HUES6 (cell line): ENCODE data around the gene SAMD14.
"Not testable (repeated sequence)": the region's sequence is repeated elsewhere in the genome, so short reads cannot be mapped to it uniquely, and the experiment has no call there.

Experiments
- H3K27ac ChIP-seq: 2 replicates; pipeline ENCODE4 v1.7.0; 2013; ENCODE audit warnings: low read depth, mild to moderate bottlenecking, low read length, inconsistent platforms
- H3K27me3 ChIP-seq: 2 replicates; pipeline ENCODE4 v1.6.1; 2013; ENCODE audit warnings: low read length; ENCODE audit not compliant: control insufficient read depth, insufficient read depth
- H3K36me3 ChIP-seq: 2 replicates; pipeline ENCODE4 v1.6.1; 2013; ENCODE audit warnings: low read length; ENCODE audit not compliant: control insufficient read depth, insufficient read depth
- H3K4me1 ChIP-seq: 2 replicates; pipeline ENCODE4 v1.6.1; 2013; ENCODE audit warnings: low read length; ENCODE audit not compliant: control insufficient read depth, insufficient read depth
- H3K4me3 ChIP-seq: 2 replicates; pipeline ENCODE4 v1.5.1; 2013; ENCODE audit warnings: low read depth, low read length
- H3K9ac ChIP-seq: one replicate; pipeline ENCODE4 v1.6.1; 2013; ENCODE audit warnings: mild to moderate bottlenecking, low read length
- H3K9me3 ChIP-seq: 2 replicates; pipeline ENCODE4 v1.6.1; 2013; ENCODE audit warnings: low read depth, low read length; ENCODE audit not compliant: control insufficient read depth, insufficient read depth

Gene SAMD14

DNA sequence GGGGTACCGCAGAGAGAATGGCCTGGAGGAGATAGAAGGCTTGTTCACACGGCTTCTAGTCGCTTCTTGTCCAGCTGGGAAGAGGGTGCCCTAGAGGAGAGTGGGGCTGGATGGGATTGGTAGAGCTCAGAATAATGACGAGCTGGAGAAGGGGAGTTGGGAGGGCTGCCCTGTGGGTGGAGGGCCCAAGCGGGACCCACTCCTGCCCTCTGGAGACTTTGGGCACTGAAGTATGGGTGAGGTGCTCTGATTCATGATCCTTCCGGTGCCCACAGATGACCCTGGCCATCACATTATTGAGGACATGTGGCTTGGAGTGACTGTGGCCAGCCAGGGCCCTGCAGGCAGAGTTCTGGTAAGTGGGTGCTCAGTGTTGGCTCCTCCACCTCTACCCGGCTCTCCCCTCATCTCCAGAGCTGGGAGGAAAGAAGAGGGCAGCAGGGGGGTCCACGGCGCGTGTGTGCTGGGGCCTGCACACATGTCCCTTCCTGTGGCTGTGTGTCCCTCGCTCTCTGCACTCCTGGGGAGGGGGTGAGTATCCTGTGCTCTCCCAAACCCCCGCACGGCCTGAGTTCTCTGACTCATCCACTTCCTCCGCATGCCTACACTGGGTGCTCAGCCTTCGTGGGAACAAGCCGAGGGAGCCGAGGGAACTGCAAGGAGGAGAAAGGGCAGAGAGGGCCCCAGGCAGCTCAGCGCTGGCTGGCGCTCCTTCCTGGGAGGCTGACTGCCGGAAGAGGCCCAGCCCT, 65.5 kb downstream of the SAMD14 start:
- Histone ChIP-seq H3K9ac (no peak overlapping the region), H3K36me3 (0 out of 2 replicates have a peak, but pooled peaks cover 6% of the 10 kb centered on the region), H3K9me3 (no peaks in the 10 kb centered on the region), H3K27ac (no peak overlapping the region), H3K27me3 (no peaks in the 10 kb centered on the region), H3K4me3 (no peak overlapping the region), H3K4me1 (peaks cover 18% of the 10 kb centered on the region)

- H3K4me3 ChIP-seq, result no peak overlapping the region
- H3K27me3 ChIP-seq, result no peaks in the 10 kb centered on the region
- H3K27ac ChIP-seq, result no peak overlapping the region
- no peak overlapping the region for H3K9ac ChIP-seq
- 0 out of 2 replicates have a peak, but pooled peaks cover 6% of the 10 kb centered on the region for H3K36me3 ChIP-seq
- H3K9me3 ChIP-seq, result no peaks in the 10 kb centered on the region
- H3K4me1 ChIP-seq, result peaks cover 18% of the 10 kb centered on the region
These were observed 66.3 kb downstream of the SAMD14 start for GRCh38 chr17:50063561-50064252.

DNA sequence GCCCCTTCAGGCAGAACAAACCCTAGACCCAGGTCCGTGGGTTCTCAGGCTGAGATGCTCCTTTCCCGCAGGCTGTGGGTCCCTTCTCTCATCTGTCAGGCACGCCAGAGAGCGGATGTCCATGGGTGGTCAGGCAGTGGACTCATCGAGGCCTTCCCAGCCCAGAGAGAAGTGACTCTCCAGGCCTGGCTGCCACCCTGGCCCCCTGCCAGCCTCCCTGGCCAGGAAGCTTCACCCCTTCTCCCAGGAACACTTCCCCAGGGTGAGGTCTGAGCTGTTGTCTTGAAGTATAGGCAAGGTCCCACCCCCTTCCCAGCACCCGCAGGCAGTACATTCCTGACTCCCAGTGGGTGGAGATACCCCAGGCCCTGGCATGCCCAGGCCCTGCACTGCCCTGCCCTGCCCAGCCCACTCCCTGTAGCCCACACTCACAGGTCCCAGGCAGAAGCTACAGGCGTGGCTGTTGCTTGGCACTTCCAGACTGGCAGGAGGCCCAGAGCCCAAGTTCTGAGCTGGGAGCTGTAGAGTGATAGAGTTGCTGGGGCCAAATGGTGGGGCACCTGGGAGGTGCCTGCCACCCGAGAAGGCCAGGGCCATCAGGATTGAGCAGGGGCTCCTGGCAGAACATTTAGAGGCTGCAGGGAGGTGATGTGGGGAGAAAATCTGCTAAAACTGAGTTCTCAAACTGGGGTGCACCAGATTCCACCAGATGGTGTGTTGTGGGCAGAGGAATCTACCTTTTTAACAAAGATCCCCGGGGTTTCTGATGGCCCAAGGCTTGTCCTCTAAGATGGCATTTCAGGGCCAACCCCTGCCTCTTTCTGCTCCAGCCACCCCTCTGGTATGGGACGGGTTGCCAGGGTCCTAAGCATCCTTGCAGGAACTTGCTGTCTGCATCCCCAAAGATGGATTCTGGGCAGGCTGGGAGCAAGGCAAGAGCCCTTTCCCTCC, 67.4 kb downstream of the SAMD14 start:
- Histone ChIP-seq H3K4me3 (no peak overlapping the region), H3K27ac (no peak overlapping the region), H3K36me3 (no peaks in the 10 kb centered on the region), H3K9me3 (no peaks in the 10 kb centered on the region), H3K27me3 (peaks cover 7% of the 10 kb centered on the region), H3K4me1 (peaks cover 18% of the 10 kb centered on the region), H3K9ac (no peak overlapping the region)

- Histone ChIP-seq H3K4me1 (peaks cover 25% of the 10 kb centered on the region), H3K27me3 (peaks cover 16% of the 10 kb centered on the region)
- not testable (repeated sequence) for H3K36me3 ChIP-seq, H3K27ac ChIP-seq, H3K9ac ChIP-seq, H3K9me3 ChIP-seq, H3K4me3 ChIP-seq
These were observed 68.3 kb downstream of the SAMD14 start for GRCh38 chr17:50061713-50062045.

GRCh38 chr17:50060951-50061712, 68.8 kb downstream of the SAMD14 start:
- Histone ChIP-seq H3K27ac (no peak overlapping the region), H3K36me3 (no peaks in the 10 kb centered on the region), H3K9ac (no peak overlapping the region), H3K27me3 (peaks cover 18% of the 10 kb centered on the region), H3K4me1 (peaks cover 25% of the 10 kb centered on the region), H3K9me3 (no peaks in the 10 kb centered on the region), H3K4me3 (no peak overlapping the region)
